Large intestine (tissue), 12 donors: Measurements from ENCODE around the gene FUCA2. TPM values are rescaled to one million over a fixed set of nuclear protein-coding genes. Genes with fewer than 3 reads are reported as not detected.

Source experiments
- DNase-seq, 2 donors: peaks; one replicate each; pipeline versions ENCODE4 v3.0.0 to v3.0.0-alpha.2; 2013
- H3K27ac ChIP-seq: one replicate; pipeline ENCODE4 v1.5.1; 2013; ENCODE audit warnings: low read length
- H3K27me3 ChIP-seq: 2 replicates; pipeline ENCODE4 v1.6.1; 2013; ENCODE audit warnings: low read length; ENCODE audit not compliant: control insufficient read depth, insufficient read depth
- H3K36me3 ChIP-seq: 2 replicates; pipeline ENCODE4 v1.6.1; 2013; ENCODE audit warnings: low read length; ENCODE audit not compliant: control insufficient read depth, insufficient read depth
- H3K4me1 ChIP-seq: one replicate; pipeline ENCODE4 v1.6.1; 2013; ENCODE audit warnings: low read length; ENCODE audit not compliant: control insufficient read depth, insufficient read depth
- H3K4me3 ChIP-seq: one replicate; pipeline ENCODE4 v1.5.1; 2013; ENCODE audit warnings: low read length
- H3K9me3 ChIP-seq: one replicate; pipeline ENCODE4 v1.6.1; 2013; ENCODE audit warnings: mild to moderate bottlenecking, low read depth, low read length, moderate library complexity; ENCODE audit not compliant: control insufficient read depth
- WGBS: methylation state at CpG from one replicate; pipeline ENCODE4 v1.1.5; 2013; ENCODE audit warnings: low lambda C conversion rate; ENCODE audit not compliant: insufficient coverage; 5-methylcytosine and 5-hydroxymethylcytosine counted together
- long read RNA-seq, 11 donors: transcript quantifications; one replicate each; lab custom pipeline, GENCODE V29; 2026
- polyA plus RNA-seq: library from polyadenylated mRNA; unstranded; fragments of 120-200 nt; gene quantifications from one replicate; pipeline ENCODE4 v1.2.1, GENCODE V29; 2013

FUCA2 gene, protein sequence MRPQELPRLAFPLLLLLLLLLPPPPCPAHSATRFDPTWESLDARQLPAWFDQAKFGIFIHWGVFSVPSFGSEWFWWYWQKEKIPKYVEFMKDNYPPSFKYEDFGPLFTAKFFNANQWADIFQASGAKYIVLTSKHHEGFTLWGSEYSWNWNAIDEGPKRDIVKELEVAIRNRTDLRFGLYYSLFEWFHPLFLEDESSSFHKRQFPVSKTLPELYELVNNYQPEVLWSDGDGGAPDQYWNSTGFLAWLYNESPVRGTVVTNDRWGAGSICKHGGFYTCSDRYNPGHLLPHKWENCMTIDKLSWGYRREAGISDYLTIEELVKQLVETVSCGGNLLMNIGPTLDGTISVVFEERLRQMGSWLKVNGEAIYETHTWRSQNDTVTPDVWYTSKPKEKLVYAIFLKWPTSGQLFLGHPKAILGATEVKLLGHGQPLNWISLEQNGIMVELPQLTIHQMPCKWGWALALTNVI
- 121 TPM for polyA plus RNA-seq
- long read RNA-seq, donor 1, transcript FUCA2-201 (7 exons, 2,356 nt), result major isoform, 21 of 26 reads
- long read RNA-seq, donor 1, partial matches to known transcripts, result 5 of 26 reads
- long read RNA-seq, donor 1, other reads (novel, unspliced or antisense), result 0 of 26 reads
- long read RNA-seq, donor 2, transcript FUCA2-201 (7 exons, 2,356 nt), result major isoform, 67 of 116 reads
- long read RNA-seq, donor 2, partial matches to known transcripts, result 48 of 116 reads
- long read RNA-seq, donor 2, other reads (novel, unspliced or antisense), result 0 of 116 reads
- long read RNA-seq, donor 3, transcript FUCA2-201 (7 exons, 2,356 nt), result major isoform, 65 of 115 reads
- long read RNA-seq, donor 3, partial matches to known transcripts, result 48 of 115 reads
- long read RNA-seq, donor 3, other reads (novel, unspliced or antisense), result 0 of 115 reads
- long read RNA-seq, donor 4, transcript FUCA2-201 (7 exons, 2,356 nt), result major isoform, 7 of 14 reads
- long read RNA-seq, donor 4, partial matches to known transcripts, result 7 of 14 reads
- long read RNA-seq, donor 4, other reads (novel, unspliced or antisense), result 0 of 14 reads
- long read RNA-seq, donor 5, transcript FUCA2-201 (7 exons, 2,356 nt), result major isoform, 17 of 18 reads
- long read RNA-seq, donor 5, partial matches to known transcripts, result 0 of 18 reads
- long read RNA-seq, donor 5, other reads (novel, unspliced or antisense), result 0 of 18 reads
- long read RNA-seq, donor 6, transcript FUCA2-201 (7 exons, 2,356 nt), result major isoform, 46 of 71 reads
- long read RNA-seq, donor 6, partial matches to known transcripts, result 25 of 71 reads
- long read RNA-seq, donor 6, other reads (novel, unspliced or antisense), result 0 of 71 reads
- long read RNA-seq, donor 7, transcript FUCA2-201 (7 exons, 2,356 nt), result major isoform, 13 of 13 reads
- long read RNA-seq, donor 7, partial matches to known transcripts, result 0 of 13 reads
- long read RNA-seq, donor 7, other reads (novel, unspliced or antisense), result 0 of 13 reads
- long read RNA-seq, donor 8, transcript FUCA2-201 (7 exons, 2,356 nt), result major isoform, 52 of 107 reads
- long read RNA-seq, donor 8, partial matches to known transcripts, result 54 of 107 reads
- long read RNA-seq, donor 8, other reads (novel, unspliced or antisense), result 0 of 107 reads
- long read RNA-seq, donor 9, transcript FUCA2-201 (7 exons, 2,356 nt), result major isoform, 39 of 93 reads
- long read RNA-seq, donor 9, partial matches to known transcripts, result 54 of 93 reads
- long read RNA-seq, donor 9, other reads (novel, unspliced or antisense), result 0 of 93 reads
- long read RNA-seq, donor 10, transcript FUCA2-201 (7 exons, 2,356 nt), result major isoform, 81 of 98 reads
- long read RNA-seq, donor 10, partial matches to known transcripts, result 16 of 98 reads
- long read RNA-seq, donor 10, other reads (novel, unspliced or antisense), result 0 of 98 reads
- long read RNA-seq, donor 11, transcript FUCA2-201 (7 exons, 2,356 nt), result major isoform, 38 of 77 reads
- long read RNA-seq, donor 11, partial matches to known transcripts, result 39 of 77 reads
- long read RNA-seq, donor 11, other reads (novel, unspliced or antisense), result 0 of 77 reads

DNA sequence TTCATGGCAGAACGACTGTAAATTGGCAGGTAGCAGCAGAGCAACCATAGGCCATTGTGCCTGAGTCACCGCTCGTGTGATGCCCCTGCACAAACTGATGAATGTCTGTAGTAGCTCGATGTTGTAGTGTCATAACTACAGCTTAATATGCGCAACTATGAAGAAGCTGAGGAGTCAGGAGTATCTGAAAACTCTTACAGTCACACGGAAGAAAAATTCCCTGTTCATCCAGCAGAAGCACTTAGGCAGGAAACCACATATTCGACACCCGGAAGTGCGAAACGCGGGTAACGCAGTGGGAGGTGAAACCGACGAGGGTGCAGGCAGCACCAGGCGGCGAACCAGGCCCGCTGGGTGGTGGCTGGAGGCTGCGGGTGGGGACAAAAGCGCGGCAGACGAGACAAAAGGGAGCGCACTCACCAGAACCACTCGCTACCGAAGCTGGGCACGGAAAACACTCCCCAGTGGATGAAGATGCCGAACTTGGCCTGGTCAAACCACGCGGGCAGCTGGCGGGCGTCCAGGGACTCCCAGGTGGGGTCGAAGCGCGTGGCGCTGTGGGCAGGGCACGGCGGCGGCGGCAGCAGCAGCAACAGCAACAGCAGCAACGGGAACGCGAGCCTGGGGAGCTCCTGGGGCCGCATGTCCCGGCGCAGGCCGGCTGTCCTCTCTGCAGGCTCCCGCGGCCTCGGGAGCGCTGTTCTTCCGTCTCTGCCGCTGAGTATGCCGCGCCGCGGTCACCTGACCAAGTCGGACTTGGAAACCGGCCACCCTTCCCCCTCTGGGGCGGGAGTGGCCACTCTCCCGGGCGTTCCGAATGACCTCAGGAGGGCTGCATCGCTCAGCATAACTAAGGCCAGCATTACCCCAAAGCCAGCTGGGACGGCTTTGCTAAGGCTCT is at the start of gene FUCA2:
Gene FUCA2 (minus strand): TSS at position 730 of the 901 bp plus-strand sequence. CDS start 86 bp downstream, at position 644.
- Histone ChIP-seq H3K4me1 (peaks cover 6% of the 10 kb centered on the region), H3K27me3 (no peaks in the 10 kb centered on the region), H3K4me3 (peak within 1 kb of the TSS; percentile 54), H3K27ac (peak within 1 kb of the TSS; percentile 89), H3K9me3 (no peaks in the 10 kb centered on the region), H3K36me3 (peaks cover 19% of the 10 kb centered on the region)
- DNase-seq, result peak; percentile 92 to 95
- WGBS, result no CpG with 5 or more reads among the region's 63 CpGs

DNA sequence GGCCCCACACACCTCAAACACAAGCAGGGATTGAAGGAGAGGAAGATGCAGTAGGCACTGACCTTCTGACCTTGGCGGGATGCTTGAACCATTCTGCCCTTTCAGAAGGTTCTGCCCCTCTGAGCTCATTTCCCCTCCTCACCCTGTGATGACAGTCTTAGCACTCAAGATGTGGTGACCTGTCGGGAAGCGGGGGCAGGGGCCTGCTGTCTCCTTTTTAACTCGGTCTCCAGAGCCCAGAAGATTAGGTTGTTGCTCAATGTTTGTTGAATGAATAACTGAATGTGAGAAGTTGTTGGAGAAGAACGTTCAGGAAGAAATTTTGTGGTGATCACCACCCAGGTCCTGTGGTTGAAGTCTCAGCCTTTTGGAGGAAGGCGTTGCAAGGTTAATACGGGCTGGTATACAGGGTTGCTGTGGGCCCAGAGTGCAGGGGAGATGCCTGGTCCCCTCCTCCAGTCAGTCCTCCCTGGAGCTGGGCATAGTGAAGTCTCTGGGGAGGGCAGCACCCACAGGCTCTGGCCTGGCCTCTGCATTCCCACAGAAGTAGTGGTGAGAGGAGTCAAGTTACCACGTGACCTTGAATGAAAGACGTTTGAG is 49.7 kb upstream of the FUCA2 start:
- no peak for DNase-seq
- no peaks in the 10 kb centered on the region for H3K9me3 ChIP-seq
- peaks cover under 1% of the 10 kb centered on the region for H3K4me1 ChIP-seq
- peaks cover 14% of the 10 kb centered on the region for H3K36me3 ChIP-seq
- no CpG with 5 or more reads among the region's 9 CpGs for WGBS
- no peak overlapping the region for H3K4me3 ChIP-seq
- no peak overlapping the region for H3K27ac ChIP-seq
- no peaks in the 10 kb centered on the region for H3K27me3 ChIP-seq

DNA sequence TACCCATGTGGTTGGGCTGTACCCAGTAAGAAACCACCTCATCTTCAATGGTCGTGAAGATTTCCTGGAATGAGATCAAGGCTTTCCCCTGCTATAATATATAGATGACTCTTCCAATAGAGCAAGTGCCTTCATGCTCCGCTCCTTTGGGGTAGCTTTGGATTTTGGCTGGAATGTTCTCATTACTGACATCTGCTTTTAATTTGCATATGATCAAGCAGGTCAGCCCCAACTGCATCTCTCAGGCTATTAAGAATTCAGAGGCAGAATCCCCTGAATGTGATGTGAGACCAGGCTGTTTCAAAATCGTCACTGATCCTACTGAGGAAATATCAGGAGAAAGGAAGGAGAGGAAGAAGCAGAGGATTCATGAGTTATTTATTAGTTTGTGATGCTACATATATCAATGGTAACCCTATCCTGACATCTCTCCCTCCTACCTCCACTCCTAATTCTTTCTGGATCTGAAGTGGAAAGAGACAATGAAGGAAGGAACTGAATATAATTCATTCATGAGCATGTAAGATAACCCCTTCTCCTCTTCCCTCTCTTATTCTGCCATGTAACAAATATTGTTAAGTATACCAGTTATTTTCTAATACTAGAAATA is 47.6 kb upstream of the FUCA2 start:
- peaks cover 14% of the 10 kb centered on the region for H3K4me1 ChIP-seq
- peaks cover 10% of the 10 kb centered on the region for H3K36me3 ChIP-seq
- no peaks in the 10 kb centered on the region for H3K9me3 ChIP-seq
- no peak for DNase-seq
- H3K27me3 ChIP-seq, result no peaks in the 10 kb centered on the region
- H3K4me3 ChIP-seq, result no peak overlapping the region
- H3K27ac ChIP-seq, result no peak overlapping the region
- WGBS, result no CpG with 5 or more reads among the region's 3 CpGs

DNA sequence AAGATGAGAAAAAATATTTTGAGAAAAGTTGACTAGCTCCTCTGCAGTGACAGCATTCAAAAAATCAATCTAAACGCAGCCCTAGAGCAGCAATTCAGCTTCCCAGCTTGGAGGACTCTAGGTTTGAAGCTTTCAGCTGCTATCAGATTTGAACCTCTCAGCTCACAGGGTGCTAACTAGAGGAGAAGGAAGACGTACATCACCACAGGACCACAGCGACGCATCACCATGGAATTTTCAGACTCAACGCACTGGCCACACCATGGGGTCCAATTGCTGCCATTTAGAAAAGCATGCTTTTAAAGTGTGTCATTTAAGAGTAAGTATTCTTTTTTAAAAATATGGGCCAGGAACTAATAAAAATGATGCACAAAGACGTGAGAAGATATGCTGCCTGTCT is 45.0 kb upstream of the FUCA2 start:
- Histone ChIP-seq H3K27ac (no peak overlapping the region), H3K4me3 (no peak overlapping the region), H3K9me3 (no peaks in the 10 kb centered on the region), H3K4me1 (peaks cover 29% of the 10 kb centered on the region), H3K27me3 (no peaks in the 10 kb centered on the region), H3K36me3 (peaks cover 10% of the 10 kb centered on the region)
- no peak for DNase-seq
- WGBS, result 95% methylated on average over 4 of the region's 6 CpGs

DNA sequence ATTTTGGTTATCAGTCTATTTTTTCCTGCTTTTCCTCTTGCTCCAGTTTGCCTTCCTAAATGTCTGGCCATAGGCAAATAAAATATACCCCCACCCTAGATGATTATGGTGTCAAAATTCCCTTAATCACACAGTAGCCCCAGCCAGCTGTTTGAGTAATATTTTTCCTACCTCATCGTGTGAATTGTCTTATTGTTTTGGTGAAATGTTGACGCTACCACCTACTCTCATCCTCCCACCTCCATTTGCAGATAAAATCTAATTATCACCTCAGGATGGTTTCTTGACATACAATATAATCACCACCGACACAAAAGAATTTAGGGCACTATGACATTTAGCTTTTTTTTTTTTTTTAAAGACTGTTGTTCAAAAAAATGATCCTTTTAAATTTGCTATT is 44.1 kb upstream of the FUCA2 start:
- 35% methylated on average over 2 of the region's 3 CpGs for WGBS
- H3K27me3 ChIP-seq, result no peaks in the 10 kb centered on the region
- no peak for DNase-seq
- H3K4me1 ChIP-seq, result peaks cover 35% of the 10 kb centered on the region
- peak overlapping the region; percentile 79 for H3K27ac ChIP-seq
- no peaks in the 10 kb centered on the region for H3K9me3 ChIP-seq
- peaks cover 10% of the 10 kb centered on the region for H3K36me3 ChIP-seq
- H3K4me3 ChIP-seq, result no peak overlapping the region

DNA sequence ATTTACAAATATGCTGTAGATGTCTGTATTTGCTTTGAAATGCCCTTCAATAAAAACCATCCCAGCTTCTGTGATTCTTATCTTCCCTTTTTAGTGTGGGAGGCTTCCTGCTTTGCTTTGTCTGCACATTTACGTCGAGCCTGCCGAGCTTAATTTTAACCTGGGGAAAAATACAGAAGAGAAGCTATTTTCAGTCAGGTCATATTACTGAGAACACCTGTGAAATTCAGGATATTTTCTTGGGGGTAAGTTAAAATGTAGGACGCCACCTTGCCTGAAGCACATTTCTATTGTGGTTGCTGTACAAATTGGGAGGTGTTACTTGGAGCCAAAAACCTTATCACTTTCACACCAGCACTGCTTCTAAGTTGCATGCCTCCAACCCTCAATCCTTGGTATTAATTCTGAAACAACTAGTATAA is 43.6 kb upstream of the FUCA2 start:
- no CpG with 5 or more reads among the region's 4 CpGs for WGBS
- peaks cover 40% of the 10 kb centered on the region for H3K4me1 ChIP-seq
- peaks cover 10% of the 10 kb centered on the region for H3K36me3 ChIP-seq
- no peaks in the 10 kb centered on the region for H3K27me3 ChIP-seq
- H3K9me3 ChIP-seq, result no peaks in the 10 kb centered on the region
- DNase-seq, result peak in 1 of 2 donors; percentile 43
- H3K4me3 ChIP-seq, result peak overlapping the region; percentile 3
- peak overlapping the region; percentile 79 for H3K27ac ChIP-seq

DNA sequence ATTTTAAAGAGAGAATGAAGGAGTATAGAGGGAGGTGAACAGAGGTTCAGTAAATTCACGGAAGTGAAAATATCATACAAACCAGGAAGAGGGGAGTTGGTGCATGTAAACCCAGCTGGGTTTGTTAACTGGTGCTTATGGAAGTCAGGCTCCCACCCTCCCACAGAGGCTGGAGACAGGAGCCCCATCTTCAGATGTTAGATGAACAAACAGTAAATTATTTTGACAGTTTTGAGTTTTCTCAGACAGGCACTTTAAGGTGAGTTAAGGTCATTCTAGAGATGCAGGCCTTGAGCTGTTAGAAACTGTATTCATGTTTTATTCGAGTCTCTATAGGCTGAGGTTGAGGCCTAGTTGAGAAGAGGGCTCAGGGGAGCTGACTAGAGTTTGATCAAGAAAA is 41.8 kb upstream of the FUCA2 start:
- WGBS, result 80% methylated on average over 1 of the region's 2 CpGs
- Histone ChIP-seq H3K4me1 (peaks cover 56% of the 10 kb centered on the region), H3K27ac (peak overlapping the region; percentile 93), H3K36me3 (peaks cover 10% of the 10 kb centered on the region), H3K27me3 (no peaks in the 10 kb centered on the region), H3K9me3 (no peaks in the 10 kb centered on the region), H3K4me3 (no peak overlapping the region)
- no peak for DNase-seq

DNA sequence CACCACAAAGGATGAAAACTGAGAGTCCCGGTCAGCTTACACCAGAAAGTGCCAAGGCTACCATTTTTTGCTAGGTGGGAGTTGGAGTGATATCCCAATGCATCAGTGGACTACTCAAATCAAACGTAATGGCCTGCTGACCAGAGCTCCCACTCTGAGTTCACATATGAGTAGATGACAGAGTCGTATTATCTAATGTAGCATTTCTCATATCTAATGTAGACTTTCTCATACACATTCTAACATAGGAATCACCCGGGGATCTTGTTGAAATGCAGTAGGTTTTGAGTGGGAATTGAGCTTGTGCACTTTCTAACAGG is 38.4 kb upstream of the FUCA2 start:
- peaks cover 71% of the 10 kb centered on the region for H3K4me1 ChIP-seq
- no peak for DNase-seq
- no CpG with 5 or more reads among the region's 4 CpGs for WGBS
- no peaks in the 10 kb centered on the region for H3K36me3 ChIP-seq
- no peaks in the 10 kb centered on the region for H3K9me3 ChIP-seq
- peak overlapping the region; percentile 93 for H3K27ac ChIP-seq
- no peak overlapping the region for H3K4me3 ChIP-seq
- H3K27me3 ChIP-seq, result no peaks in the 10 kb centered on the region
